Gastrocnemius medialis (tissue), 4 donors: ENCODE measurements around the gene POLR3GL.
A peak's percentile ranks its signal among the peaks of the same experiment; 100 is the strongest.

Experiments
- POLR2A ChIP-seq, 2 donors: fragments of 450-650 bp; IDR thresholded peaks; one replicate each; pipeline ENCODE4 v1.6.1; 2017; ENCODE audit warnings: antibody characterized with exemption in 2 of 2, mild to moderate bottlenecking in 2 of 2, moderate library complexity in 2 of 2
- TF ChIP-seq, protein P1 (sequence below), 5 experiments: fragments of 450-650 bp in 3 of 5; fragments of 200-600 bp in 2 of 5; sonication (generic) in 2 of 5; IDR thresholded peaks in 4 of 5; conservative IDR thresholded peaks in 1 of 5; 1 replicate in 4 of 5; 2 replicates in 1 of 5; pipeline ENCODE4 v1.5.1; 2016 to 2019; ENCODE audit warnings: antibody characterized with exemption in 5 of 5, mild to moderate bottlenecking in 3 of 5, moderate library complexity in 3 of 5

DNA sequence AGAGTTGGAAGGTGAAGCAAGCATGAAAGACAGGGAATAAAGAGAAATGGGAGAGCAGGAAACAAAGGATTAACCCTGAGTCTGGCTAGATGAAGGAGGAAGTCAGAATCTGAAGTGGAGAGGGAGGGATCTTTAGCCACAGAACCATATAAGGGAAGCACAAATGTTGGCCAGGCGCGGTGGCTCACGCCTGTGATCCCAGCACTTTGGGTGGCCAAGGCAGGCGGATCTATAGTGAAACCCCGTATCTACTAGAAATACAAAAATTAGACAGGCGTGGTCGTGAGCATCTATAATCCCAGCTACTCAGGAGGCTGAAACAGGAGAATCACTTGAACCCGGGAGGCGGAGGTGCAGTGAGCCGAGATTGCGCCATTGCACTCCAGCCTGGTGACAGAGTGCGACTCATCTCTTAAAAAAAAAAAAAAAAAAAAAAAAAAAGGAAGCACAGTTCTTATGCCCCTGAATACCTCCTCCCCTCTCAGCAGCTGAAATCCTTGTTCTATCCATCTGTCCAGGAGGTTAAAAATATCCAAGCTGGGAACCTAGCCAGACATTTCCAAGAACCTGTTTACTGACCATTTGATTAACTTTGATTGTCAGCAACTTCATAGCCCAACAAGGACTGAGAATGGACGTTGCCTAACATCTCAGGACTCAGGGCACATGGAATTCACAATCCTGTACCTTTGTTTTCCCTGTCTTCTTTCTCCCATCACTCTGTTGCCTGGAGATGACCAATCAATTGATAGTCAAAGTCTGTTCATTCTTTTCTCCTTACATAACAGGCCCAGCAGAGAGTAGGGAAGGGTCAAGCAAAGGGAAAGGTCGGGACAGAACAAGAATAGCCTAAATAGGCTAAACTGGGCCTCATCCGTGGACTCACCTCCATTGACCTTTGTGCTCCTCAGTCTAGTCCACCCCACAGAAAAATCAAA is 21.3 kb downstream of the POLR3GL start:
- TF ChIP-seq, protein P1, sequence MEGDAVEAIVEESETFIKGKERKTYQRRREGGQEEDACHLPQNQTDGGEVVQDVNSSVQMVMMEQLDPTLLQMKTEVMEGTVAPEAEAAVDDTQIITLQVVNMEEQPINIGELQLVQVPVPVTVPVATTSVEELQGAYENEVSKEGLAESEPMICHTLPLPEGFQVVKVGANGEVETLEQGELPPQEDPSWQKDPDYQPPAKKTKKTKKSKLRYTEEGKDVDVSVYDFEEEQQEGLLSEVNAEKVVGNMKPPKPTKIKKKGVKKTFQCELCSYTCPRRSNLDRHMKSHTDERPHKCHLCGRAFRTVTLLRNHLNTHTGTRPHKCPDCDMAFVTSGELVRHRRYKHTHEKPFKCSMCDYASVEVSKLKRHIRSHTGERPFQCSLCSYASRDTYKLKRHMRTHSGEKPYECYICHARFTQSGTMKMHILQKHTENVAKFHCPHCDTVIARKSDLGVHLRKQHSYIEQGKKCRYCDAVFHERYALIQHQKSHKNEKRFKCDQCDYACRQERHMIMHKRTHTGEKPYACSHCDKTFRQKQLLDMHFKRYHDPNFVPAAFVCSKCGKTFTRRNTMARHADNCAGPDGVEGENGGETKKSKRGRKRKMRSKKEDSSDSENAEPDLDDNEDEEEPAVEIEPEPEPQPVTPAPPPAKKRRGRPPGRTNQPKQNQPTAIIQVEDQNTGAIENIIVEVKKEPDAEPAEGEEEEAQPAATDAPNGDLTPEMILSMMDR (IDR thresholded peaks at IDR 0.05 in 4 of 5, conservative IDR thresholded peaks at IDR 0.05 in 1 of 5) = no peak
- TF ChIP-seq POLR2A (IDR thresholded peaks at IDR 0.05) = peak; percentile 37 to 59
